ENCODE measurements around the gene MOB3C.

Gene MOB3C

GRCh38 chr1:46569884-46570725, 46.5 kb downstream of the MOB3C start:
- no peak for DNase-seq

GRCh38 chr1:46569116-46569515, 47.5 kb downstream of the MOB3C start:
- no peak for DNase-seq

DNA sequence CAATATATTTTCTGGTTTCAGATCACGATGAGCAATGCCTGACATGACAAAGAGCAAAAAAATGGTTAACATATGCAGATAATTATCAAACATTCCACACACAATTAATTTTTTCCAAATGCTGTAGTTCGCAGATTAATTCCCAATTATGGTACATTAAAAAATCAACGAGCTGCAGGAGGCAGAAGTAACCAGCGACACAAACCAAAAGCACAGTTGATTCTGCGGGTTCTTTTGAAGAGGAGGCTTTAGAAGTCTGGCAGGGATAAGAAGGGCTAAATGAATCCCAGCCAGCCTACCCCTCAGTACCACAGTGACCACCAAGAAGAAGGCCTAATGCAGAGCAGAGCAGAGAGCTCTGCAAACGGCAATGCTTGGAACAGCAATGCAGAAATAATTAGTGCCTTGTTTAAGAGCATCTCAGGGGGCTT, 48.1 kb downstream of the MOB3C start:
- DNase-seq: no peak

GRCh38 chr1:46563341-46563740, 53.3 kb downstream of the MOB3C start:
- no peak for DNase-seq

- no peak for DNase-seq
Observed at GRCh38 chr1:46562498-46562897, 54.1 kb downstream of the MOB3C start.

GRCh38 chr1:46558966-46559365, 57.6 kb downstream of the MOB3C start:
- DNase-seq: no peak

DNA sequence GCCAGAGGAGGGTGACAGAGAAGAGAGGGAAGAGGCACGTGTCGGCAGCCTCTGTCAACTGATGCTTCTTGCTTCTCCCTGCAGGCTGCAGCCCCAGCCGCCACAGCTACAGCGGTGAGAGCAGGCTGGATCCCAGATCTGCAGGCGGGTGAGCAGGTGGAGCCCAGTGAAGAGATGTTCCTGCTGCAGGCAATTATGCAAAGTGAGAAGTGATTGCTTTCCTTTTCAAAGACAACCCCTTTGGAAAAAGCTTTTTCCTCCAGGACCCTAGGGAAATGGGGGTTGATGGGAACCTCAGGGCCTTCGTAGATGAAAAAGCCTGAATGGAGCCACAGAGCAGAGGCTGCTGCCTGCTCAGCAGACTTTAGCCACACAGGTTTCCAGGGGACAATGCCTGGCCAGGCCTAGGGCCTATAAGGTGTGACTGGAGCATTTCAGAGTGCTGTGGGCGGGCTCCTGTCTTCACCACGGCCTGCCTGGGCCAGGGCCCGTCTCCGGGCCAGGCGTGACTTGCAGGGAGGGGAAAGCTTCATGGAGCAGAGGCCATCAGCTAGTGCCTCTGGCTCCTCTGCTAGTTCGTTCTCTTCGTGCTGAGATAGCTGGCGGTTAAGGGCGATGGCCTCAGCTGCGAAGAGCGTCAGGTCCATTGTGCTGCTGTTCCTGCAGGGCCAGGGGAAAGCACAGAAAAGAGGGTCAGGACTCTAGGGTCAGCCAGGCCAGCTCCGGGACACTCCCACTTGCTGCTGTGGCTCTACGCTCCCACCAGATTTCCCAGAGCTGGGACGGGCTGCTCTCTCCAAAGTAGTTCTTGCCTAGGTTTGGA, 58.3 kb downstream of the MOB3C start:
- peak; percentile 14 for DNase-seq

Measured in NCI-H2171 (cell line).